Smooth muscle cell (in vitro differentiated cells): ENCODE results near the gene ATF7IP2. TPM values are rescaled to one million over a fixed set of nuclear protein-coding genes. Genes with fewer than 3 reads are reported as not detected.
"Not testable (repeated sequence)": the region's sequence is repeated elsewhere in the genome, so short reads cannot be mapped to it uniquely, and the experiment has no call there.

Source experiments
- DNase-seq: peaks from one replicate; lab custom pipeline; 2025; ENCODE audit not compliant: unreplicated experiment; lab: John Stamatoyannopoulos, UW
- H2AFZ ChIP-seq: fragments of 200-600 bp; sonication (generic); 2 replicates; pipeline ENCODE4 v1.6.0; 2016; ENCODE audit warnings: antibody characterized with exemption, low read depth, mild to moderate bottlenecking
- H3F3A ChIP-seq: fragments of 200-600 bp; sonication (generic); 2 replicates; pipeline ENCODE4 v1.6.0; 2017; ENCODE audit warnings: antibody characterized with exemption, low read depth
- H3K27ac ChIP-seq: fragments of 200-600 bp; sonication (generic); 2 replicates; pipeline ENCODE4 v1.5.1; 2016; ENCODE audit warnings: low read depth, mild to moderate bottlenecking
- H3K27me3 ChIP-seq: fragments of 200-600 bp; sonication (generic); 2 replicates; pipeline ENCODE4 v1.6.1; 2016; ENCODE audit warnings: low read depth, mild to moderate bottlenecking
- H3K36me3 ChIP-seq: fragments of 200-600 bp; sonication (generic); 2 replicates; pipeline ENCODE4 v1.5.1; 2016; ENCODE audit warnings: low read depth
- H3K4me1 ChIP-seq: fragments of 200-600 bp; sonication (generic); 2 replicates; pipeline ENCODE4 v1.5.1; 2016; ENCODE audit warnings: low read depth
- H3K4me2 ChIP-seq: fragments of 200-600 bp; sonication (generic); 2 replicates; pipeline ENCODE4 v1.6.0; 2016; ENCODE audit warnings: mild to moderate bottlenecking
- H3K4me3 ChIP-seq: fragments of 200-600 bp; sonication (generic); 2 replicates; pipeline ENCODE4 v1.5.1; 2016; ENCODE audit warnings: mild to moderate bottlenecking
- H3K79me2 ChIP-seq: fragments of 200-600 bp; sonication (generic); 2 replicates; pipeline ENCODE4 v1.6.0; 2016; ENCODE audit warnings: low read depth, mild to moderate bottlenecking
- H3K9ac ChIP-seq: fragments of 200-600 bp; sonication (generic); 2 replicates; pipeline ENCODE4 v1.6.0; 2016; ENCODE audit warnings: low read depth
- H3K9me3 ChIP-seq: fragments of 200-600 bp; sonication (generic); replicated peaks from 2 replicates; pipeline ENCODE4 v1.5.1; 2016; ENCODE audit warnings: low read depth
- H4K20me1 ChIP-seq: fragments of 200-600 bp; sonication (generic); 2 replicates; pipeline ENCODE4 v1.6.0; 2016; ENCODE audit warnings: low read depth
- WGBS: methylation state at CpG from one replicate; pipeline ENCODE4 v1.1.7; 2016; ENCODE audit warnings: low lambda C conversion rate; 5-methylcytosine and 5-hydroxymethylcytosine counted together
- polyA plus RNA-seq: library from polyadenylated mRNA; unstranded; fragments of >200 nt; fragmentation: Nextera tagmentation; extraction: Ambion mirVana; gene quantifications from 2 replicates; pipeline ENCODE4 v1.2.1, GENCODE V29; 2016
- total RNA-seq: library from RNA; depleted of rRNA; stranded (reverse); fragments of >200 nt; gene quantifications from 2 replicates; pipeline ENCODE4 v1.2.3, GENCODE V29; 2014
- TF ChIP-seq, protein P1 (sequence below): fragments of 200-600 bp; sonication (generic); IDR thresholded peaks from 2 replicates; pipeline ENCODE4 v1.5.1; 2017; ENCODE audit warnings: borderline replicate concordance, mild to moderate bottlenecking, antibody characterized with exemption; ENCODE audit not compliant: insufficient read depth, poor library complexity, severe bottlenecking

The ATF7IP2 gene
- total and polyA plus RNA-seq, 2 experiments from 2014 or later, result 4.3 to 4.7 TPM

DNA sequence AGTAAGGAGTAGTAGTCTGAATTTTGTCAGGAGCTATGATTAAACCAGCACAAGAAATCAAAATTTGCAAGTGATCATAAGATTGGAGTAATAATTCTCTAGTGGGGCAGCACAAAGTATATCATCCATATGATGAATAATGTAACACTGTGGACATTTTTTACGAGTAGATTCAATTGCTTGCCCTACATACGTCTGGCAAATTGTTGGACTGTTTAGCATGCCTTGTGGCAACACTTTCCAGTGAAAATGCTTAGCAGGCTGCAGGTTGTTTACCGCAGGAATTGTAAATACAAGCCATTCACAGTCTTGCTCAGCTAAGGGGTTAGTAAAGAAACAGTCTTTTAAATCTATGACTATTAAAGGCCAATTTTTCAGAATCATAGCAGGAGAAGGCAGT, 35.7 kb downstream of the ATF7IP2 start:
- no peak overlapping the region for H3K27ac ChIP-seq
- no peaks in the 10 kb centered on the region for H3K27me3 ChIP-seq
- no peak overlapping the region for H2AFZ ChIP-seq
- TF ChIP-seq, protein P1, sequence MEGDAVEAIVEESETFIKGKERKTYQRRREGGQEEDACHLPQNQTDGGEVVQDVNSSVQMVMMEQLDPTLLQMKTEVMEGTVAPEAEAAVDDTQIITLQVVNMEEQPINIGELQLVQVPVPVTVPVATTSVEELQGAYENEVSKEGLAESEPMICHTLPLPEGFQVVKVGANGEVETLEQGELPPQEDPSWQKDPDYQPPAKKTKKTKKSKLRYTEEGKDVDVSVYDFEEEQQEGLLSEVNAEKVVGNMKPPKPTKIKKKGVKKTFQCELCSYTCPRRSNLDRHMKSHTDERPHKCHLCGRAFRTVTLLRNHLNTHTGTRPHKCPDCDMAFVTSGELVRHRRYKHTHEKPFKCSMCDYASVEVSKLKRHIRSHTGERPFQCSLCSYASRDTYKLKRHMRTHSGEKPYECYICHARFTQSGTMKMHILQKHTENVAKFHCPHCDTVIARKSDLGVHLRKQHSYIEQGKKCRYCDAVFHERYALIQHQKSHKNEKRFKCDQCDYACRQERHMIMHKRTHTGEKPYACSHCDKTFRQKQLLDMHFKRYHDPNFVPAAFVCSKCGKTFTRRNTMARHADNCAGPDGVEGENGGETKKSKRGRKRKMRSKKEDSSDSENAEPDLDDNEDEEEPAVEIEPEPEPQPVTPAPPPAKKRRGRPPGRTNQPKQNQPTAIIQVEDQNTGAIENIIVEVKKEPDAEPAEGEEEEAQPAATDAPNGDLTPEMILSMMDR, result no peak
- H3K4me3 ChIP-seq, result no peak overlapping the region
- no peak for DNase-seq
- WGBS, result 73% methylated on average over 3 of the region's 3 CpGs
- no peaks in the 10 kb centered on the region for H3F3A ChIP-seq
- H3K4me1 ChIP-seq, result no peaks in the 10 kb centered on the region
- no peak overlapping the region for H3K9ac ChIP-seq
- H3K79me2 ChIP-seq, result no peaks in the 10 kb centered on the region
- no peak overlapping the region for H3K4me2 ChIP-seq
- H3K36me3 ChIP-seq, result no peaks in the 10 kb centered on the region
- H3K9me3 ChIP-seq, result no peaks in the 10 kb centered on the region
- no peaks in the 10 kb centered on the region for H4K20me1 ChIP-seq

DNA sequence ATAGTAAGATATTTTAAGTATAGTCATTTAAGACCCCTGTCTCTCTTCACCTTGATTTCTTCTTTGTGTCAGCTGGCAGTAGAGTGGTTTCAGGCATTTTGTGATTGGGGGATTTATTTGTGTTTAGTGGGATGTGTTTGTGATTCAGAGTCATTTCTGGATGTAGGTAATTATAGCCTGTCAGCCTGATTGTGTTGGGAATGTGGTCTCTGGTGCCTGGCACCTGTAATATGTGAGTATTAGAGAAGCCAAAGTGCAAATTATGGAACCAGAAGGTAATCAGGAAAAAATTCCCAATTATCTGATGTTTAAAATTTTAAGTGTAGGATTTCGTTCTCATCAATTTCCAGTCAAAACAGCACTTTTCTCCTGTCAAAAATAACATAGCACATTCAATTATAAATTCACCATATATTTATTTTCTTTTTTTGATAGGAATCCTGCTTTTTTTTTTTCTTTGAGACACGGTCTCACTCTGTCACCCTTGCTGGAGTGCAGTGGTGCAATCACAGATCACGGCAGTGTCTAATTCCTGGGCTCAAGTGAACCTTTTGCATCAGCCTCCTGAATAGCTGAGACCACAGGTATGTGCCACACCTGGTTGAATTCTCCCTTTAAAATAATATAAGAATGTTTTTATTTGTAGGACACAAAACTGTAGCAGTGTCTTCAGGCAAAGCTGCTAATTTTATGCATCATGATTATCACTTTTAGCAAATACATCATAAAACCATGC, 42.7 kb downstream of the ATF7IP2 start:
- Histone ChIP-seq H4K20me1 (no peaks in the 10 kb centered on the region), H3K27ac (no peak overlapping the region), H2AFZ (no peak overlapping the region), H3K9ac (no peak overlapping the region), H3K4me2 (no peak overlapping the region), H3K36me3 (peaks cover 4% of the 10 kb centered on the region), H3F3A (no peaks in the 10 kb centered on the region), H3K27me3 (no peaks in the 10 kb centered on the region), H3K9me3 (no peaks in the 10 kb centered on the region), H3K4me1 (no peaks in the 10 kb centered on the region), H3K4me3 (no peak overlapping the region), H3K79me2 (no peaks in the 10 kb centered on the region)
- 84% methylated on average over 3 of the region's 3 CpGs for WGBS
- TF ChIP-seq, protein P1, result no peak
- no peak for DNase-seq

GRCh38 chr16:10429299-10429969, 43.6 kb downstream of the ATF7IP2 start:
- not testable (repeated sequence) for H2AFZ ChIP-seq, H4K20me1 ChIP-seq, H3K27ac ChIP-seq, H3K4me3 ChIP-seq, H3K4me2 ChIP-seq, H3F3A ChIP-seq, H3K9ac ChIP-seq, H3K36me3 ChIP-seq, H3K9me3 ChIP-seq, H3K79me2 ChIP-seq, H3K27me3 ChIP-seq, H3K4me1 ChIP-seq, DNase-seq
- WGBS, result 89% methylated on average over 12 of the region's 12 CpGs

GRCh38 chr16:10441726-10442125, 55.9 kb downstream of the ATF7IP2 start:
- no peak for DNase-seq
- Histone ChIP-seq H2AFZ (no peak overlapping the region), H3K4me3 (no peak overlapping the region), H3K36me3 (peaks cover 4% of the 10 kb centered on the region), H4K20me1 (no peaks in the 10 kb centered on the region), H3K9me3 (no peaks in the 10 kb centered on the region), H3F3A (no peaks in the 10 kb centered on the region), H3K9ac (no peak overlapping the region), H3K27ac (no peak overlapping the region), H3K4me1 (no peaks in the 10 kb centered on the region), H3K4me2 (no peak overlapping the region), H3K27me3 (no peaks in the 10 kb centered on the region), H3K79me2 (no peaks in the 10 kb centered on the region)
- TF ChIP-seq, protein P1, result no peak
- WGBS, result 90% methylated on average over 3 of the region's 3 CpGs
